Neural cell (in vitro differentiated cells): Measurements from ENCODE around the gene CACNA1B.

Source experiments
- EZH2 ChIP-seq: fragments of 200-600, 300-800 bp; shearing (Covaris generic), sonication (generic); IDR thresholded peaks from 2 replicates; pipeline ENCODE4 v1.6.1; 2014; ENCODE audit warnings: antibody characterized with exemption, low read length, borderline replicate concordance, mild to moderate bottlenecking; ENCODE audit not compliant: insufficient read depth, poor library complexity, severe bottlenecking
- POLR2AphosphoS5 ChIP-seq: IDR thresholded peaks from 2 replicates; pipeline ENCODE4 v1.6.1; 2012
- TF ChIP-seq, protein P1 (sequence below): fragments of 450-650 bp; IDR thresholded peaks from 2 replicates; pipeline ENCODE4 v1.5.1; 2014; ENCODE audit warnings: antibody characterized with exemption, mild to moderate bottlenecking, moderate library complexity; ENCODE audit not compliant: poor library complexity, severe bottlenecking

GRCh38 chr9:137836151-137836830 is 41.3 kb upstream of the CACNA1B start:
- TF ChIP-seq POLR2AphosphoS5 (no peak), EZH2 (no peak)
- TF ChIP-seq, protein P1, sequence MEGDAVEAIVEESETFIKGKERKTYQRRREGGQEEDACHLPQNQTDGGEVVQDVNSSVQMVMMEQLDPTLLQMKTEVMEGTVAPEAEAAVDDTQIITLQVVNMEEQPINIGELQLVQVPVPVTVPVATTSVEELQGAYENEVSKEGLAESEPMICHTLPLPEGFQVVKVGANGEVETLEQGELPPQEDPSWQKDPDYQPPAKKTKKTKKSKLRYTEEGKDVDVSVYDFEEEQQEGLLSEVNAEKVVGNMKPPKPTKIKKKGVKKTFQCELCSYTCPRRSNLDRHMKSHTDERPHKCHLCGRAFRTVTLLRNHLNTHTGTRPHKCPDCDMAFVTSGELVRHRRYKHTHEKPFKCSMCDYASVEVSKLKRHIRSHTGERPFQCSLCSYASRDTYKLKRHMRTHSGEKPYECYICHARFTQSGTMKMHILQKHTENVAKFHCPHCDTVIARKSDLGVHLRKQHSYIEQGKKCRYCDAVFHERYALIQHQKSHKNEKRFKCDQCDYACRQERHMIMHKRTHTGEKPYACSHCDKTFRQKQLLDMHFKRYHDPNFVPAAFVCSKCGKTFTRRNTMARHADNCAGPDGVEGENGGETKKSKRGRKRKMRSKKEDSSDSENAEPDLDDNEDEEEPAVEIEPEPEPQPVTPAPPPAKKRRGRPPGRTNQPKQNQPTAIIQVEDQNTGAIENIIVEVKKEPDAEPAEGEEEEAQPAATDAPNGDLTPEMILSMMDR: no peak
